GM18517 (cell line): Measurements from ENCODE around the gene CD4.

ENCODE experiments used
- ATAC-seq: cut with Tn5 transposase; IDR thresholded peaks from one replicate; pipeline ENCODE4 v1.9.1; 2021; ENCODE audit warnings: mild to moderate bottlenecking, moderate library complexity; ENCODE audit not compliant: unreplicated experiment

The CD4 gene

DNA sequence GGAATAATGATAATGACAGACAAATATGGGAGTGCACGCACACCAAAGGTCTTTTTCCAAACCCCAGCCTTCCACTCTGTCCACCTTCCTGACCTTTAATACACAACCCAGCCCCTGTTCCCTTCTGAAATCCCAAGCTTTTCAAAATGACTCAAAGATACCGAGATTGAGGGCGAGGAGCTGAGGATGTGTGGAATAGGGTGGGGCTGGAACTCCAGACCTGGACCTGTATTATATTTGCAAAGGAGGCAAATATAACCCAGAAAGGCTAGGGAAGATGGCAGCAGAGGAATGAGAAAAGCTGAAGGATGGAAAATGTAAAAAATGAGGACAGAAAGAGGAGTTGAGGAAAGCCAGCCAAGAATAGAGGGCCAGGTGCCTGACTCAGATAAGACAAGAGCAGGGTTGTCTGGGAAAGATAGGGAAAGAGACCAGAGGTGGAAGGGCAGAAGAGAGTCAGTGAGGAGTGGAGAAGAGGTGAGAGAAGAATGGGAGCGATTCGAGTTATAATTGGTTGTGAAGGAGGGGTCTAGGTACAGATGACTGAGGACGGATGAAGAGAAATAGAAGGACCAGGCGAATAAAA, 24.2 kb upstream of the CD4 start:
- ATAC-seq, result no peak

DNA sequence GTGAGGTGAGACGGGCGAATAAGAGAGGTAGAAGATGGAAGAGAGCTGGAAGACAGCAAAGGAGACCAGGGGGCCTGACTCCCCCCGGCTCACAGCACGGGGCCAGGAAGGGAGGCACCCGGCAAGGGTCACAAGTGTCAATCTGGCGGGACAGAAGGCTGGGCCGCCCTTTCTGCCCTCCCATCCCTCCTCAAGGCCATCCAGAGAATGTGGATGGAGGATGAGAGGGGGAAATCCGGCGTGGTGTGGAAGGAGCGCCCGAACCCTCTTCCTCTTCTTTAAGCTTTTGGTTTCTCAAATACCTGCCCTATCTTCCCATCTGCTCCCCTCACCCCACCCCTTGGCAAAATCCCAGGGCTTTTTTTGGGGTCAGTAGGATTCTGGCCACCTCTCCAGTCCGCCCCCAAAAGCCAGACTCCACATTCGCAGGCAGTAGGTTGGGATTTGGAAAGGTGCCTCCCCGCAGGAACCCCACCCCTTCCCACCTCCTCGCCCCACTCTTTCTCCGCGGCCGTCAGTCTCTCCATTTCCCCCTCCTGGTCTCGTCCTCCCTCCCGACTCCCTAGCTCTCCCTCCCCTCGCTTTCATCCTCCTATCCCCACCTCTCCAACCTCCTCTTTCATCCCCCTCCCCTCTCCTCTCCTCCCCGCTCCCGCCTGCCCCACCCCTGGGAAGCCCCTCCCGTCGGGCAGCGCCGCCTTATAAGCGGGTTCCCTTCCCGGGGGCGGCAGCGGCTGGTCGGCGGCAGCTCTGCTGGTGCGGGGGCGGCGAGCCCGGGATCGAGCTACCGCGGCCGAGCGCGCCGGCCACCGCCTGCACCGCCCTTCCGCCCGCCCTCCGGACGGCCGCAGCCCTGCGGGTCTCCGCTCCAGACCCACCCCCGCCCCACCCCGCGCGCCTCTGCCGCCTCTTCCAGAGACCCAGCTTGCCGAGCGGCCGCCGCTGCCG, 23.4 kb upstream of the CD4 start, which contains the start of gene PTMS:
PTMS (plus strand) TSS at position 730 of the 948 bp plus-strand sequence. CDS start 343 bp downstream, outside the sequence.
- no peak for ATAC-seq

DNA sequence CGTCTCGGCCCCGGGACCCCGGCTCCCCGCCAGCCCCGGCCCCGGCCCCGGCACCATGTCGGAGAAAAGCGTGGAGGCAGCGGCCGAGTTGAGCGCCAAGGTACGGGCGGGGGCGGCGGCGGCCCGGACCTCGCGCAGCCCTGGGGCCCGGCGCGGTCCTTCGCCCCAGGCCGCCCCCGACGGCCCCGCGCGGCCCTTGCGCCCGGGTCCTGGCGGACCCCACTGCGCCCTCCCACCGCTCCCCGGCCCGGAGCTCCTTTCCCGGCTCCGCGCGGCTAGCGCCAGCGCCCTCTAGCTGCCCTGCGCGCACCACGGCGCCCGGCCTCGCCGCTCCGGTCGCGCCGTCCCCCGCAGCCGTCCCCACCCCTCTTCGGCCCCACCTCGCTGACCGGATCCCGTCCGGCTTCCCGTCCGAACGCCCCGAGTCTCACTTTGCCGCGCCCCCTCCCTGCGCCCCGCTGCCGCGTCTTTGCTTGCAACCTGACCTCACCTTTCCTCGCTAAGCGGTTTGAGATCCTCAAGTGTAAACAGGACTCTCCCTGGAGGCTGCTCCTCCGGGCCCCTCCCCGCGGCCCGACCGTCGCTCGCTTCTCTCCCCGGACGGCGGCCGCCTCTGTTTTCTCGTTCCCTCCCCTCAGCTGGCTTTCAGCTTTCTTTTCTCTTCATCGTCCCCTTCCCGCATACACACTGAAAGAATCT, 22.5 kb upstream of the CD4 start:
- ATAC-seq, result no peak

DNA sequence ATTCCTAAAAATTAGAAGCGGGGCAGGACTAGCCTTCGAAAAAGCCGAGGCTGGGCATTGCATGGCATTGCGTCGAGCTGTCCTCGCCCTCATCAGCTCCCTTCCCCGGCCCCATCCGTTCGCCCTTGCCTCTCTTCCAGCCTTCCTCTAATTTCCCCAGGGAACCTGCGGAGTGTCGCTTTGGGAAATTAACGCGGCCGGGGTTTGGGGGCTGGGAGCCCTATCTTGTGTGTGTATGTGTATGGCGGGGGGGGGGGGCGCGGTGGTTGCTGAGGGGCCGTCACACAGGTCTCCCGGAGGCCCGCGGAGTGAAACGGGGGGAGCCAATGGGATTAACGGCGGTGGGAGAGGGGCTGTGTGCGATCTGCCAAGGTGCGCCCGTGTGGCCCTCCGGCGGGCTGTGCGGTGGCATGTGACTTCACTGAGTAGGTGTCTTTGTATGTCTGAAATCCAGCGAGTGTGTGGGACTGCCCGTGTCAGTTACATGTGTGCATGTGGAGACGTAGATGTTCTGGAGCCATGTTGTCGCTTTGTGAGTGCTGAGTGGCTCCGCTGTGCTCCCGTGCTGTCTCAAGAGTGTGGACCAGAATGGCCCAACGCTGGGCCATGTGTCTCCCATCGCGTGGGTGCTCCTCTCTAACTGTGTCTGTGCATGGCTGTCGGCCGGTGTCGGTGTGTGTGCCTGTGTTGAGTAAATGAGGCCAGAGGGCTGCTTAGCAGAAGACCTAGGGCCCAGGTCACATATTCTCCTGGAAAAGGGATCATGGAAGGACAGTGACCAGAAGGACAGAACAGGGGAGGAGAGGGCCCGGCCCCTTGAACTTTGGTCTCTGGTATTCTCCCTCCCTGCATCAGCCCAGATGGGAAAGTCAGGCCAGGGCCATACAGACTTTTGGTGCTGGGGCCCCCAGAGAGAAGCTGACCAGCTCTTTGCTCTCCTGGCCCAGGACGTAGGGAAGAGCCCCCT, 21.7 kb upstream of the CD4 start:
- no peak for ATAC-seq

DNA sequence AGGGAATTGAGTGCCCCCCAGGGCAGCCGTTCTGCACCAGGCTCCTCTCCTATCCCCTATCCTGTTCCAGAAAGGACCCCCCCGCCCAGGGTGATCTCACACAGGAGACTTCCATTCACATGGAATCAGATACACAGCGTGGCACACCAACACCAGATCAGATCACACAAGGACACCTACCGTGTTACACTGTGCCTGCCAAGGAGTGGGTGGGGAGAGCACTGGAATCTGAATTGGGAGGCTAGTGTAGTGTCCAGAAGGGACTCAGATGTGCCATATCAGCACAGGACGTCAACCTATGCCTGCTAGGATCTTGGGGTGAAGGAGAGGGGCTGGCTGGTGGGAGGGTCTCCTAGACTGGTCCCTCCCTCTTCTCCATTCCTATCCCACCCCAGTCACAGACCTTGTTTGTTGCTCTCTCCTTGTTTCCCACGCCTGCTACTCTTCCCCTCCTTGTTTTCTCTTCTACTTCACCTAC, 20.9 kb upstream of the CD4 start:
- no peak for ATAC-seq

DNA sequence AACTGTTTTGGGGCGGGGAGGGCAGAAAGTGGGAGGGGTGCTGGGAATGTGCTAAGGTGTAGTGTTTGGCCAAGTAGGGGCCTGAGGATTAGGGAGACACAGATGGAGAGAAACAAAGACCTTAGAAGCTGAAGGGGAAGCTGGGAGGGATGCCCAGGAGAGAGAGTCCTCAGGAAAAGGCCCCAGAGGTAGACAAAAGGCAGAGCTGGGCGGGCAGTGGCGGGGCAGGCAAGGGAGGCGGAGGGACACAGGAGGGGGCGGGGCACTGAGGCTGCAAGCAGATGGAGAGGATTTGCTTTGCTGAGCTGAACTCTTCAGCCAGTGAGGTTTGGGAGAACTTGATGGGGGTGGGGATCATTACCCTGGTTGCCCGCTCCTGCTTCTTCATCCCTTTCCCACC, 20.3 kb upstream of the CD4 start:
- no peak for ATAC-seq

DNA sequence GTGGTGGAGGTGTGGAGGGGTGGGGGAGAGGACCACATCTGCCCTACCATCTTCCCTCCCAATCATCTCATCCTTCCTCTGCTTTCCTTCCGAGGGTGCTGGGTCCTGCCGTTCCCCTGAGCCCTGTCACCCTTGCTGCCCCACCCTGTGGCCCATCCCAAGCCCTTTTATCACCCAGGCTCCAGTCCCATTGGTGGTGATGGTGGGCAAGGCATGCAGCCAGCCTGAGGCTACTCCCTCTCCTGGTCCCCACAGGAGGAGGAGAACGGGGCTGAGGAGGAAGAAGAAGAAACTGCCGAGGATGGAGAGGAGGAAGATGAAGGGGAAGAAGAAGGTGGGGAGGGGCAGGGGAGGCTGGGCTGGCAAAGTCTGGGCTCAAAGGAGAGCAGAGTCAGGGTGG, 19.7 kb upstream of the CD4 start:
- no peak for ATAC-seq

DNA sequence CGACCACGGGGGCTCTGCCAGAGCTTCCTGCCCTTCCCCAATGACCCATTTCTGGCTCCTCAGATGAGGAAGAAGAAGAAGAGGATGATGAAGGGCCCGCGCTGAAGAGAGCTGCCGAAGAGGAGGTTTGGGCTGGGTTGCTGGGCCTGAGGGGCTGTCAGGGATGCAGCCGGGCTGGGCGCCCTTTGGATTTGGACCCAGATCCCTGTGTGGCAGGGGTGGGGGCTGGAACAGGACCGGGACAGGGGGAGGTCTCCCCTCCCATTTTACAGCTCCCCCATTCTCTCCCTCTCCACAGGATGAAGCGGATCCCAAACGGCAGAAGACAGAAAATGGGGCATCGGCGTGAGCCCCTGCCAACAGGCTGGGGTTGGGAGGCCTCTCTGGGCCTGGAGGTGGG, 19.2 kb upstream of the CD4 start:
- ATAC-seq, result no peak

DNA sequence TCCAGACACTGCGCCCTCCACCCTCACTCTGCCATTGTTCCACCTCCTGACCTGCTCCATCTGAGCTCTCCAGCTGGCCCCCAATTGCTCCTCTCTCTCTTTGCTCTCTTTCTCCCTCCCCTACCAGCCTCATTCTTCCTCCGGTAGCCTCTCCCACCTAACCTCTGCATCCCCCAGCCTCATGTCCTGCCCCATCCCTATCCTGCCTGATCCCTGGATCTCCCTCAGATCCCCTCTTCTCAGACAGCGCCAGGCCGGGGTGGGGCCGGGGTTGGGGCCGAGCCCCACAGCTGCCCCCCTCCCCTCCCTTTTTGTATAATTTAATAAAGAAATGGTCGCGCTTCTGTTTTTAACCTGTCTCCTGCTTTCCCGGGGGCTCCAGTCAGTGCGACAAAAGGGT, 18.7 kb upstream of the CD4 start:
- no peak for ATAC-seq

DNA sequence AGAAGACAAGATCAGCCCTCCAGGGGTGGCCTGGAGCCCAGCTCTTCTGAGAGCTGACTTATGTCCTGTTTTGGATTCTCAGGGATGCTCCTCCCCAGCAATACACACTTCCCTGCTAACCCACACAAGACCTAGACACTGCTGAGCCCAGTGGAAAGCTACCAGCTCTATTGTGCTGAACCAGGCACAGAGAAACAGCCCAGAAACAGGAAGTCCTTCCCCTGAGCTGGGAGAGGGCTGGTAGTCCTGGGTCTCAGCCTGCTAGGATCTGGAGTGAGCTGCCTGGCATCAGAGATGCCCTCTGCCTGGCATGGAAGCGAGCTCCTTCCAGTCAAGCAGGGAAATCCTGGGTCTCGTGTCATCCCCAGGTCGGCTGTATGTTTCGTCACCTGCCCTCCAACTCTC, 18.2 kb upstream of the CD4 start:
- no peak for ATAC-seq

DNA sequence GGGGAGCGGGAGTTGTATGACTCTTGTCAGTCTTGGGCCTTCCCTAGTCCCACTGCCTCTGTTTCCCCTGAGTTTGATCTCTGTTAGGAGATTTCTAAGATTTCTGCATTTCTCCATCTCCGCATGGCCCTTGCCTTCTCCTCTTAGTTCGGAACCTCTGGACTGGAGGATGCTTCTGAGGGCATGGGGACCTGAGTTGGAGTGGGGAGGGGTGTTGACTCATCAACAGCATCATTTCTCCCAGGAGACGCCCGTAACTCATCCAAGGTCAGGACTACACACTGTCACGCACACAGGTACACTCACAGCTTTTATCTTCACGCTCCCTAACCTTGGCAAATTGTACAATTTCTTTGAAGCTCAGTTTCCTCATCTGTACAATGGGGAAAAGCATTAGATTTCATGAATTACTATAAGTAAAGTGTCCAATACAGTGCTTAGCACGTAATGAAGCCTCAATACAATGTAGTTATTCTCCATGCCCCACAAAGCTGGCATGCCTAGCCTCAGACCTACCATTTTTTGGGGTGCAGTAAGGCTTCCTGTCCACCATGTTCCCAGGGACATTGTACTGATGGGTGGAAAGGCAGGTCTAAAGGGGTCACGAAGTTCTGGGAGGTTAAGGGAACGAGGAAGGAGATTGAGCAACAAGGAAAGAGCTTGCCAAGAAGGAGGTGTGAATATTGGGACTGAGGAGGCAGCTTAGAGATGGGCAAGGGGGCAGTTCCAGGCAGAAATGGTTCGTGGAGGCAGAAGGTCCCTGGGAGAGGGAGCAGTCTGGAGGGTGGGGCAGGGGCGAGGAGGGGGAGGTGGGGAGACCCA, 17.6 kb upstream of the CD4 start:
- ATAC-seq, result no peak

DNA sequence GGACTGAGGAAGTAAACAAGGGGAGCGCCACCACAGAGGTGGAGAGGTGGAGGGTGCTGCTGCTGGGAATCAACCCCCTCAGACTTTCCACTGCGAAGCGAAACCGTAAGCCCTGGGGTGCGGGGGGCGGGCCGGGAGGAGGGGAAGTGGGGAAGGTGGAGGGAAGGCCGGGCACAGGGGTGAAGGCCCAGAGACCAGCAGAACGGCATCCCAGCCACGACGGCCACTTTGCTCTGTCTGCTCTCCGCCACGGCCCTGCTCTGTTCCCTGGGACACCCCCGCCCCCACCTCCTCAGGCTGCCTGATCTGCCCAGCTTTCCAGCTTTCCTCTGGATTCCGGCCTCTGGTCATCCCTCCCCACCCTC, 17.0 kb upstream of the CD4 start, which contains the start of gene LAG3:
LAG3 (plus strand) TSS at position 190 of the 365 bp plus-strand sequence. CDS start 333 bp downstream, outside the sequence.
- no peak for ATAC-seq

DNA sequence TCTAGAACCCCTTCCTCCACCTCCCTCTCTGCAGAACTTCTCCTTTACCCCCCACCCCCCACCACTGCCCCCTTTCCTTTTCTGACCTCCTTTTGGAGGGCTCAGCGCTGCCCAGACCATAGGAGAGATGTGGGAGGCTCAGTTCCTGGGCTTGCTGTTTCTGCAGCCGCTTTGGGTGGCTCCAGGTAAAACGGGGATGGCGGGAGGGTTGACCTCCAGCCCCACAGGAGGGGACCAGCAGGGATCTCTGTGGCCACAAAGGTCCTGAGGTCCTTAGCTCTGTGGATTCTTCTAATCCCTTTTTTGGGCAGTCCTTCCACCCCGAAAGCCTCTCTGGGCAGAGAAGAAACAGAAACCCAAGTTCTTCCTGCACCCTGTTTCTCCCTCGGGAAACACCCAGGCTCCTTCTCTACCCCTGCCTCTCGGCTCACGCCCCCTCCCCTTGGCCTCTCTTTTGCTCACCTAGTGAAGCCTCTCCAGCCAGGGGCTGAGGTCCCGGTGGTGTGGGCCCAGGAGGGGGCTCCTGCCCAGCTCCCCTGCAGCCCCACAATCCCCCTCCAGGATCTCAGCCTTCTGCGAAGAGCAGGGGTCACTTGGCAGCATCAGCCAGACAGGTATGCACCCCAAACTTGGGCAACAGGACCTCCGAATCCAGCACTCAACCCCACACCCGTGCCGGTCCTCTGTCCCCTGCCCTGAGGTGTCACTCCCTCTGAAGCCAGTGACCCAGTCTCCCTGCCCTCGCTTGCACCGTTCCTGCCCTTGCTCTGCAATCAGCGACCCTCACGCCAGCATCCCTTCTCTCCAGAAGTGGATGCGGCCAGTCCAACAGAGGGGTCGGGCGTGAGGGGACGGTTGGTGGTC, 16.4 kb upstream of the CD4 start:
- no peak for ATAC-seq

DNA sequence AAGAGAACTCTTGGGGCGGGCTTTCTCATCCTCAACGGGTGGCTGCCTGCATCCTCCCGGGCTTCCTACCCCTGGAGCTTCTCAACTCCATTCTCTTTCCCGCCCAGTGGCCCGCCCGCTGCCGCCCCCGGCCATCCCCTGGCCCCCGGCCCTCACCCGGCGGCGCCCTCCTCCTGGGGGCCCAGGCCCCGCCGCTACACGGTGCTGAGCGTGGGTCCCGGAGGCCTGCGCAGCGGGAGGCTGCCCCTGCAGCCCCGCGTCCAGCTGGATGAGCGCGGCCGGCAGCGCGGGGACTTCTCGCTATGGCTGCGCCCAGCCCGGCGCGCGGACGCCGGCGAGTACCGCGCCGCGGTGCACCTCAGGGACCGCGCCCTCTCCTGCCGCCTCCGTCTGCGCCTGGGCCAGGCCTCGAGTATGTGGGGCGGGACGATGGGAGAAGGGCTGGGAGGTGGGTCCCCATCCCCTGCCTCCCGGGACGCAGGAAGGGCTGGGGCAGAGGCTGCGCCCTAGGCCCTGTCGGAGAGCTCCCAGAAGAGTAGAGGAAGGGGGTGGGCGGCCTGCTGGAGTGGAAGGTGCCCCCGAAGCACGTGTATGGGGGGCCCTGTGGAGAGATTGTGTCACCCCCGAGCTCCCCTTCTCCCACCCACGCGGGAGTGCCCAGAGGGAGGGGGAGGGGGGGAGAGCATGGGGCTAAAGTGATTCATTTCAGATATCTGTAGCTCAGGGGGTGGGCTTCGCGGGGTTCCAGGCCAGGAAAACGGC, 15.6 kb upstream of the CD4 start:
- no peak for ATAC-seq

DNA sequence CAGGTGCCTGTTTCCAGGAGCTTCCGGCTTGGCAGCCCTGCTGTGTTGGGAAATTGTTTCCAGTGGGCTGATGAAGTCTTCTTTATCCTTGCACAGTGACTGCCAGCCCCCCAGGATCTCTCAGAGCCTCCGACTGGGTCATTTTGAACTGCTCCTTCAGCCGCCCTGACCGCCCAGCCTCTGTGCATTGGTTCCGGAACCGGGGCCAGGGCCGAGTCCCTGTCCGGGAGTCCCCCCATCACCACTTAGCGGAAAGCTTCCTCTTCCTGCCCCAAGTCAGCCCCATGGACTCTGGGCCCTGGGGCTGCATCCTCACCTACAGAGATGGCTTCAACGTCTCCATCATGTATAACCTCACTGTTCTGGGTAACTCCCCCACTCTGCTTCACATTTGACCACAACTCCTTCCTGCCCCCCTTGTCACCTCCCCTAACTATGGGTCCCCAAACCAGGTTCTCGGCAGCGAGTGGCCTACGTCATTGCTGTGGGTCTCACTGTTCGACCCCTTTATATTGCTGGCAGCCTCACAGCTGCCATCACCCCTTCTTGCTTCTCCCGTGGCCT, 14.7 kb upstream of the CD4 start:
- no peak for ATAC-seq

DNA sequence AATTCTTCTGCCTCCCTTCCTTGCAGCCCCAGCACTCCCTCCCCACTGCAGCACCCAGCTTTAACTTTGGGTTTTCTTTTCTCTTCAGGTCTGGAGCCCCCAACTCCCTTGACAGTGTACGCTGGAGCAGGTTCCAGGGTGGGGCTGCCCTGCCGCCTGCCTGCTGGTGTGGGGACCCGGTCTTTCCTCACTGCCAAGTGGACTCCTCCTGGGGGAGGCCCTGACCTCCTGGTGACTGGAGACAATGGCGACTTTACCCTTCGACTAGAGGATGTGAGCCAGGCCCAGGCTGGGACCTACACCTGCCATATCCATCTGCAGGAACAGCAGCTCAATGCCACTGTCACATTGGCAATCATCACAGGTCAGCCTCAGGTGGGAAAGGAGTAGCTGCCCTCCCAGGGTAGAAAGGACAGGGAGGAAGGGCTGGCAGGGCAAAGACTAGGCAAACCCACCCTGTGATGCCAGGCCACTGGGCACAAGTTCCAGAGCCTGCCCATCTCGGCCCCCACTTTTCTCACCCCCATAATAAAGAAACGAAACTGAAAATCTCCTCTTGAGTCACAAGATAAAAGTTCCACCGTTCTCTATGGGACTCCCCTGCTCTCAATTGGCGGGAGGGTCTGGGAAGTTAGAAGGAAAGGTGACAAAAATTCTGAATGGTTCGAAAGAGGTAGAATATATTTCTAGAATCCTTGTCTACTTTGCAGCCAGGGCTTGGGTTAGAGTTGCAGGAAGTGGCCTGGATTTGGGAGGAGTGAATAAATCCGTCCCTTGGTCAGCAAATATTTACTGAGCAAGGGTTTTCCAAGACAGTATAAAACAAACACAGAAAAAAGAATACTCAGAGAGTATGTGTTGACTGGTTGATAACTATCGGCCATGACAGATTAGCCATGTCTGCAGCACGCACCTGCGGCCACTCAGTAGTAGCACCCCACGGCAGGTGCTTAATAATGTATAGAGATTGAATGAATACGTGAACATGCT, 13.8 kb upstream of the CD4 start:
- no peak for ATAC-seq
